ENCODE data around the gene B3GNT4. TPM values are rescaled to one million over a fixed set of nuclear protein-coding genes. Genes with fewer than 3 reads are reported as not detected.
"Not testable (repeated sequence)": the region's sequence is repeated elsewhere in the genome, so short reads cannot be mapped to it uniquely, and the experiment has no call there.

B3GNT4 gene
- total RNA-seq, 1 donor from 2014 or later: not detected

DNA sequence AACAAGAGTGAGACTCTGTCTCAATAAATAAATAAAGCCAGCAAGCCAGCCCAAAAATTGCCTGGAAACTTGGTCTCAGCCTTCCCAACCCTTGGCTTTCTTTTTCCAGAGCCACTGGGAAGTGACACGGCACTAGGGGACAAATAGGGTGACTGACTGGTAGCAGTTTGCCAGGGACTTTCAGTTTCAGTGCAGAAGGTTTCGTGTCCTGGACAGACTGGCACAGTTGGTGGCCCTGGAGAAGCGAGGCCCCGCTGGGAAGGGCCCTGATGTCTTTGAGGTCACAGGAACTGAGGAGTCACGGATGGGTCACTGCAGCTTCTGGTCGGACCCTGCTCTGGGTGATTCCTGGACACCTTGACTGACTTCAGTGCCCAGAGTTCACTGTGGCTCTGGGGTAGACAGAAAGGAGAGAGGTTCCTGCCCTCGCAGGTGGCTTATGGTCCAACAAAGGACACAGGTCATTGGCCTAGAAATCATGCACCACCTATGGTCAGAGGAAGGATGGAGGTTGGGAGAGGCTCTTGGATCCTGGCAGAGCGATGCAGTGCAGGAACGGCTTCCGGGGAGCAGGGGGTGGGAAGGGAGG is 17.9 kb upstream of the B3GNT4 start:
- intact Hi-C loops (cut with DNase I): no loop called here
- no peak for DNase-seq (ENCODE audit: low spot score)

DNA sequence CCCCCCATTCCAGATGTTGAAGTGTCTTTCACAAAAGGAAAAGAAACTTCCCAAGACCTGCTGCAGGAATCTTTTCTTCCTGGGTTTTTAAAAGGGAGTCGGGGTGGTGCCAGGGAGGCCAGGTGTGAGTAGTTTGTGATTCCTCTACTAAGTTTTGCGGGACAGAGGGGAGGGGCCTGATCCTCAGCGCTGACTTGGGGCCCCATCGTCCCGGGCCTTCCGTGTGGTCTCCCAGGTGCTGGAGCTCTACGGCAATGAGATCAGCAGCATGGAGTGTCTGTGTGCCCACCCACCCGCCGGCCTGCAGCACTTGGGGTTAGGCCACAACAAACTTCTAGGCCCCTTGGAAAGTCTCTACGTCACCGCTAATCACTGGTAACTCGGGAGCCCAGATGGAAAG is 16.0 kb upstream of the B3GNT4 start:
- no peak for DNase-seq (ENCODE audit: low spot score)
- intact Hi-C loops (cut with DNase I): no loop called here

DNA sequence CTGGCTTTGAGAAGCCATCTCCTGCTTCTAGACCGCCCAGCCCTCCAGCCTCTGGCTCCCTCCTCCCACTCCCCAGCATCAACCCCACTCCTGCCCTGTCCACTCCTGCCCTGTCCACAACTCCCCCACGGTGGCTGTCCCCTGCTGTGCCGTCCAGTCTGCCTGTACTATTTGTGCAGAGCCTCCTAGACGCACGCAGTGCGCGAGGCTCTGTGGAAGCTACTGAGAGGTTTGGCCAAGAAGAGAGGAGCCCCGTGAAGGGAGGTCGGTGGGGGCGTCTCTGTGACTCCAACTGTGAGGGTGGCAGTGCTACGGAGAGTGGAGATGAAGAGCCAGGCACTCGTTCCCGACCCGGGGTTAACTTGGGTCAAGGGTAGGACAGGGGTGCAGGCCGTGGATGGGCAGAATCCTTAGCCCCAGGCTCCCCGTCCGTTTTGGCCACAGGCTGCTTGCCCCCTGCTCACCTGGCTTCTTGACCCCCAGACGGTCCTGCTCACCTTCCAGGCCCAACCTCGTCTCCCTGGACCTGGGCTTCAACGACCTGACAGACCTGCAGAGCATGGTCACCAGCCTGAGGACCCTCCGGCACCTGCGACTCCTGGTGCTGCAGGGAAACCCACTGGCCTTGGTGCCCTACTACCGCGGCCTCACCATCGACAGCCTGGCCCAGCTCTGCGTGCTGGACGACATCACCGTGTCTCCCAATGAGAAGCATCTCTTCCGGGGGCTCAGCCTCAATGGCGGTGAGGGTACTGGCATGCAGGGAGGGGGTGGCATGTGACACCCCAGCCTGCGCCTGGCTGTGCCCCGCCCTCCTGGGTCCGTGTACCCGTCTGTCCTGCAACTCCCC is 13.7 kb upstream of the B3GNT4 start:
- intact Hi-C loops (cut with DNase I): loop anchor here (5.0 kb wide), 1 partner anchor 63 kb away; no protein-coding TSS in a partner anchor
- no peak for DNase-seq (ENCODE audit: low spot score)

DNA sequence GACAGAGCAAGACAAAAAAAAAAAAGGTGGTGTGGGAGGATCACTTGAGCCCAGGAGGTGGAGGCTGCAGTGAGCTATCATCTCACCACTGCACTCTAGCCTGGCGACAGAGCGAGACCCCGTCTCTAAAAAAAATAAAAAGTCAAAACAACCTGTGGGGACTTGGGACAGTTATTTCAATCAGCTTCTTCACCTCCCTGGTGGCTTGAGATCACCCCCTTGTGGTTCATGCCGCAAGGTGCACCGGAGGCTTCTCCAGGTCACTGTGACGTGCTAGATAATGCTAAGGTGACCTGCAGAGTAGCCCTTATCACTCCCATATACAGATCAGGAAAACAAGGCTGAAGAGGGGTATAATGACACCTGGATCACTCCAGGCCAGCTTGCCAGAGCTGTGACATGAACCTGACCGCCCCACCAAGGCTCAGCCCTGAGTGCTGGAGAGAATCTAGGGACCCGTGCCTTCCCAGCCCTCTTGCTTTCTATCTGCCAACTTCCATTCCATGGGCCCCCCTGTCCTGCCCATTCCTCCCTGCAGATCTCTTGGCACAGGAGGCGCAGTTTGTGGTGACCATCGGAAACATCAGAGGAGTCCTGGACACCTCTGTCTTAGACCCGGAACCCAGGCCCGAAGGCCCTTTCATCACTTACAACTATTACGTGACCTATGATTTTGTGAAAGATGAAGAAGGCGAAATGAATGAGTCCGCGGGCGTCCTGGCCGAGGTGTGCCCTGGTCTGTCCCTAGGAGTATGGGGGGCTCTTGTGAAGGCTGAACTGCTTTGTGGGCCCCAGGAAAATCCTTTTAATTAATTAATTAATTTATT is 12.5 kb upstream of the B3GNT4 start:
- intact Hi-C loops (cut with DNase I): loop anchor here (5.0 kb wide), 1 partner anchor 64 kb away; no protein-coding TSS in a partner anchor
- DNase-seq (ENCODE audit: low spot score): peak; percentile 22

DNA sequence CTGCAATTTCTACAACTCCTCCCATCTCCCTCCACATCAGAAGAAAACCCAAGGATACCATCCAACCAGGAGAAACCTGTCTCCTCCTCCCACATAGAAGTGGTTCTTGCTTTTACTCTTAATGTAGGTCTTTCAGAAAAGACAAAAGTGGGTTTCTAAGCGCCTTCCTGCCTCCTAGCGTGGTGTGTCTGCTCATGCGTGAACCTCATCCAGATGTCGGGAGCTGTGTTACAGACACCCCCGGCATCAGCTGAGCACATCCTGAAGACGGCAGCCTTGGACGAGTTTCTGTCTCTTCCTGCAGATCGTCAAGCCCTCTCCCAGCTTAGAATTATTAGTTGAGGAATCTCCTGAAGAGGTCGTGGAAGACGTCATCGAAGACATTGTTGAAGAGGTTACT is 11.1 kb upstream of the B3GNT4 start:
- intact Hi-C loops (cut with DNase I): loop anchor here (5.0 kb wide), 1 partner anchor 65 kb away; no protein-coding TSS in a partner anchor

DNA sequence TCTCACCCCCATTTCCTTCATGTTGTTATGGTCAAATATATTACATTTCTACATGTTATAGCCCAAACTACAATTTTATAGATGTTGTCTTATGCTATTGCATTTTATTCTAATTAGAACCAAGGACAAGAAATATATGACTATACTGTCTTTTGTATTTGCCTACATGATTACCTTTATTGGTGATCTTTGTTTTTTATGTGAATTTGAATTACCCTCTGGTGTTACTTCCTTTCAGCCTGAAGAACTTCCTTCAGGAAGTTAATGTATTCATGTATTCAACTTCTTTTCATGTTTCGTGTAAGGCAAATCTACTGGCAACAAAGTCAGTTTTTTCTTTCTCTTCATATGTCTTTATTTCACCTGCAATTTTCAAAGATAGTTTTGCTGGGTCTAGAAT is 8.7 kb upstream of the B3GNT4 start:
- intact Hi-C loops (cut with DNase I): loop anchor here (5.0 kb wide), 1 partner anchor 68 kb away; no protein-coding TSS in a partner anchor

More for the DNA sequence above, 11.1 kb upstream of the B3GNT4 start:
- DNase-seq (ENCODE audit: low spot score): peak; percentile 12

DNA sequence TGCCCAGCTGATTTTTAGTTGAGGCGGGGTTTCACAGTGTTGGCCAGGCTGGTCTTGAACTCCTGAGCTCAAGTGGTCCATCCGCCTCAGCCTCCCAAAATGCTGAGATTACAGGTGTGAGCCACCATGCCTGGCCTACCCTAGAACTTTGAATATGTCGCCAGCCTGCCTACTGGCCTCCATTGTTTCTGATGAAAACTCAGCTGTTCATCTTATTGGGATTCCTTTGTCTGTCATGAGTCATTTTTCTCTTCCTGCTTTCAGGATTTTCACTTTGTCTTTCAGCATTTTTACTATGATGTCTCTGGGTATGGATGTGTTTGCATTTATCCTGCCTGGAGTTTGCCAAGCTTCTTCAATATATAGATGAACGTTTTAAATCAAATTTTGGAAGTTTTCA is 8.1 kb upstream of the B3GNT4 start:
- no peak for DNase-seq (ENCODE audit: low spot score)
- intact Hi-C loops (cut with DNase I): no loop called here

More for the DNA sequence above, 8.7 kb upstream of the B3GNT4 start:
- DNase-seq (ENCODE audit: low spot score): no peak

DNA sequence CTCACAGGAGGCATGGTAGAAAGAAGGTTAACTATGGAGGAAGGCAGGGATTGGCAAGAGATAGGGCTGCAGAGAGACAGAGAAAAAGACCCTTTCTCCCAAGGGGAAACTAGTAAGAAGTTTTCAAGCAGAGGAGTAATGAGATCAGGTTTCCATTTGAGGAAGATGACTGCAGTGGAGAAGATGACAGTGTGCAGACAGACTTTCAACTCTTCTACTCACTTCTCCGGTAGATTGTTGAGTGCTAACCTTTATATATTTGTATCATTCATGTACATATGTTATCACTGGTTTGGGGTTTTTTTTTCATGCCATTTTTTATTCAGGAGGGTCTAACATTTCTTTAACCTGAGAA is 5.9 kb upstream of the B3GNT4 start:
- DNase-seq (ENCODE audit: low spot score): no peak
- intact Hi-C loops (cut with DNase I): no loop called here

DNA sequence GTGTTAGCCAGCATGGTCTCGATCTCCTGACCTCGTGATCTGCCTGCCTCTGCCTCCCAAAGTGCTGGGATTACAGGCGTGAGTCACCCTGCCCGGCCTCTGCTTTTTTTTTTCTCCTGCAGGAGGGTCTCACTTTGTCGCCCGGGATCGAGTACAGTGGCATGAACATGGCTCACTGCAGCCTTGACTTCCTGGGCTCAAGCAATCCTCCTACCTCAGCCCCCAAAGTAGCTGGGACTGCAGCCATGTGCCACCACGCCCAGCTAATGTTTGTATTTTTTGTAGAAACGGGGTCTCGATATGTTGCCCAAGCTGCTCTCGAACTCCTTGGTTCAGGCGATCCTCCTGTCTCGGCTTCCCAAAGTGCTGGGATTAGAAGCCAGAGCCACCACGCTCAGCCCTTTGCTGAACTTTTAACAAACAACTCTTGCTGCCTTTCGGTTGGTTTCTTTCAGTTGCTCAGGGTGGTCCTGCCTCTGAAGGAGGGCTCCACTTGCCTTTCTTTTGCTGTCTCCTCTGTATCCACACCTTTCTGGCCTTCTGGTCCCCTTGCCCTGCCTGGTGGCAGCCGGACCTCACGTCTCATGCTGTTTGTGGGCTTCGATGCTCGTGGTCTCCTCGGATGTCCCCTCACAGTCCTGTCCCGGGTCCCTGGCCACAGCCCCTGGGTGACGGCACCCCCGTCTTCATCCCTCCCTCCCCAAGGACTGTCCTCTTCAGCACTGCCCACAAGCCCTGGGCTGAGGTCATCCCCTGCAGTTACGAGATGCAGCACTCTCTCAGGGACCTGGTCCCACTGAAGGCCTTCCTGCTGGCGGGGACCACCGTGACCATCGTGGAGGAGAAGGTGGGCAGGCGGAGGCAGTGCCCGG is 3.8 kb upstream of the B3GNT4 start:
- intact Hi-C loops (cut with DNase I): no loop called here
- peak; percentile 73 for DNase-seq (ENCODE audit: low spot score)

DNA sequence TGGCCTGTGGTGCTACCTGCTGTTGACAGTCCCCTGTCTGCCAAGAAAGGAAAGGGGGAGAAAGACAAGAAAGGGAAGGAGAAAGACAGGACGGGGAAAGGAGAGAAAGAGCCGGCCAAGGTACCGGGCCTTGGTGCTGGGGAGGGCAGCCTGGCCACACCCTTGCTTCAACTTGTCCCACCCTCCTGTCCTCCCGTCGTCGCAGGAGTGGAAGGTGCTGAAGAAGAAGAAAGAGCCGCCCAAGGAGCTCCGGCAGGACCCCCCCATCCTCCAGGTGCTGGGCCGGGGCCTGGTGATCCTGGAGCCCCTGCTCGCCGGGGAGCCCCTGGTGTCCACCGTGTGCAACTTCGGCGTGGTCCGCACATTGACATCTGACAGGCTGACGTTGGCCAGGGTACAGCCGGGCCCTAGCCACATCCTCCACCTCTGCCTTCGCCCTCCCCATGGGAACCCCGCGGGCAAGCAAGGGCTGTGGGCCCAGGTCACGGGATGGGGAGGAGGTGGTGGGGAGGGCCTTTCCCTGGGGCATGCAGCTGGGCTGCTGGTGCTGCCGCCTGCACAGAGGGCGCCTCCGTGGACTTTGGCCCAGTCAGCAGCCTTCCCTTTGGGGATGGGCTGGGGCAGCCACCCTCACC is 2.9 kb upstream of the B3GNT4 start:
- peak; percentile 56 for DNase-seq (ENCODE audit: low spot score)
- intact Hi-C loops (cut with DNase I): no loop called here

DNA sequence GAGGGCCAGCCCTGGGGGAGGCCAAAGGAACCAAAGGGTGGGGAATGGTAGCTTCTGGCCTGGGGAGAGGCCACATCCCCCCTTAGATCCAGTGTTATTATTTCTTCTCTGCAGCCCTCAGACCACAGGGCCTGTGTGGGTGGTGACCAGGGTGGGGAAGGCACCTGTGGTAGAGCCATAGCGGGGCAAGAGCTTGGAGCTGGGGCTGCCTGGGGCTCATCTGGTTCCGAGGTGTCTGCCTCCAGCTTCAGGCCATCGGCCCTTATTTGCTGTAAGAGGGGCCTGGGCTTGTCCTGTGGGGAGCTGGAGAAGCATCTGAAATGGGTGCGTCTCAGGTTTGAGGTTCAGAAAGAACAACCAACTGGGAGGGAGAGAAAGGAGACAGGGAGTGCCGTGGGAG is 2.1 kb upstream of the B3GNT4 start:
- intact Hi-C loops (cut with DNase I): no loop called here
- peak; percentile 31 for DNase-seq (ENCODE audit: low spot score)

DNA sequence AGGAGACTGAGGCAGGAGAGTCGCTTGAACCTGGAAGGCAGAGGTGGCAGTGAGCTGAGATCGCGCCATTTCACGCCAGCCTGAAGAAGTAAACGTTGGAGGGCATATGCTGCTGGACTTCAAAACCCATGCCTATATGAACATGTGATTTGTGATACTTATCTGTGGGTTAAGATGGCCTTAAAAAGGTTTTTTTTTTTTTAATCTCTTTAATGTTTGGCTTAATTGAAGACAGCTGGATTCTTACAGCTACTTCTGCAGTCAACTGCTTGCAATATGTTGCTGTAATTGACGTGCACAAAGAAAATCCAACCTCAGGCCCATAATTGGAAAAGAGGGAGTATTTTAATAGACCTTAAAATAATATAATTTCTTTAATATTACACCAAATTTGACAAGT is 1.5 kb upstream of the B3GNT4 start:
- intact Hi-C loops (cut with DNase I): no loop called here
- peak; percentile 20 for DNase-seq (ENCODE audit: low spot score)

DNA sequence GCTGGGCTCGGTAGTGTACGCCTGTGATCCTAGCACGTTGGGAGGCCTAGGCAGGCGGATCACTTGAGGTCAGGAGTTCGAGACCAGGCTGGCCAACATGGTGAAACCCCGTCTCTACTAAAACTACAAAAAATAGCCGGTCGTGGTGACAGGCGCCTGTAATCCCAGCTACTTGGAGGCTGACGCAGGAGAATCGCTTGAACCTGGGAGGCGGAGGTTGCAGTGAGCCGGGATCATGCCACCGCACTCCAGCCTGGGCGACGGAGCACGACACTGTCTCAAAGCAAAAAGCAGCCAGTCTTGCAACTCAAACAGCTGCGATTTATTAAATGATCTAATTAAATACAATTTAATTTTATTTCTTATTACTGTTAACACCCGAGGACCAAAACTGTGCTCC is 698 bp upstream of the B3GNT4 start:
- DNase-seq (ENCODE audit: low spot score); intact Hi-C loops (cut with DNase I): not testable (repeated sequence)

DNA sequence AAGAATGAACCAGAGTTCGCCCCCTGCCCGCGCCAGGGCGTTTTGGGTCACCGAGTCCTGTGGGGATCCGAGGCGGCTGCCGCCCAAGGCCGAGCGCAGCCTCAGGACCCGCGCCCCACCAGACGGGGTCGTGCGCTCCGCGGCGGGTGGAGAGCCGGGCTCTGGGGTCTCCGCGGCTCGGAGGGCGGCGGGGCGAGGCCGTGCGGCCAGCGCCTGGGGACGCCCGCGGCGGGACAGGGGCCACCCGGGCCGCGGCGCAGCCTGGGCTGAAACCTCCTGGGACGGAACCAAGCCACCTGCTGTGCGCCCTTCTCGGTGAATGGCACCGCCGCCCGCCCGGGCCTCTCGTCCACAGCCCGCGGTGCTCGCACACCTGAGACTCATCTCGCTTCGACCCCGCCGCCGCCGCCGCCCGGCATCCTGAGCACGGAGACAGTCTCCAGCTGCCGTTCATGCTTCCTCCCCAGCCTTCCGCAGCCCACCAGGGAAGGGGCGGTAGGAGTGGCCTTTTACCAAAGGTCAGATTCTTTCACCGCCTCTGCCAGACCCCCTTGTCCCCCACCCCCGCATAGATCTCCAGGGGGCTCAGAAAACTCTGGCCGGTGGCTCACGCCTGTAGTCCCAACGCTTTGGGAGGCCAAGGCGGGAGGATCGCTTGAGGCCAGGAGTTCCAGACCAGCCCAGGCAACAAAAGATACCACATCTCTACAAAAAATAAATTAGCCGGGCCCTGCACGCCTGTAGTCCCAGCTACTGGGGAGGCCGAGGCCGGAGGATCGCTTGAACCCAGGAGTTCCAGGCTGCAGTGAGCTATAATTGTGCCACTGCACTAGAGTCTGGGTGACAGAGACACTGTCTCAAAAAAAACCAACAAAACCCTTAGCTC is 901 bp downstream of the B3GNT4 start:
- DNase-seq (ENCODE audit: low spot score): no peak
- intact Hi-C loops (cut with DNase I): no loop called here

DNA sequence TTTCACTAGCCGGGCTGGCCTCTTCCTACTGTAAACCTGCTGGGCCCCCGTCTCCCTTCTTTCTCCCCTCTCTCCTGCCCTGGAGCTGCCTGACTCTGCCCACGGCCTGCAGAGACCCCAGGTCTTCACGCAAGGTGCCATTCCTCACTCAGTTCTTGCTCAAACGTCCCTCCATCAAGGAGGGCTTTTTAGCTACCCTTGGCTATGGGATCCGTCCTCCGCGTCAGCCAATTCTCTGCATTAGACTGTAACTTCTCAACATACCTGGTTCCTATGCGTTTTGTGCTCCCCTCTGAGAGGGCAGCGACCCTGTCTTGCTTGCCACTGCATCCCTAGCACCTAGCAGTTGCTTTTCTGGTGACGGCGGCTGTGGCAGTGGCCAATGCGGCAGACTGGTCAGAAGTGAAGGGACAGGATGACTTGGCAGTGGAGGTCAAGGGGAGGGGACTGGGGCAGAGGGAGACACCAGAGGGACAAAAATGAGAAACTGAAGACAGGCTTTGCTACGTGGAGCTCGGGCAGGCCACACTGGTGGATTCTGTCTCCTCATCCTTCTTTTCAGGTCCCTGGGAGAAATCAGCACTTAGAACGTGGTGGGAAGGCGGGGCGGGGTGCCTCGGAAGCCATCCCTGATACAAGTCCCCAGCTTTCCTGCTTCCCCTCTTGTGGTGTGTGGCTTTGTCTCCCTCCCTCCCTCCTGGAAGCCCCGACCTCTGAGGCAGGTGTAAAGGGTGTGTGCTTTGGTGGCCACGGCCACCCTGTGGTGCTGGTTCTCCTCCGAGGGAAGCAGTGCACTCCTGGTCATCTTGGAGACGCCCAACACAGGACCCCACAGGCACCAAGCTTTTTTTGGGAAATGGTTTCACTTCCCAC is 1.8 kb downstream of the B3GNT4 start:
- DNase-seq (ENCODE audit: low spot score): no peak
- intact Hi-C loops (cut with DNase I): no loop called here

DNA sequence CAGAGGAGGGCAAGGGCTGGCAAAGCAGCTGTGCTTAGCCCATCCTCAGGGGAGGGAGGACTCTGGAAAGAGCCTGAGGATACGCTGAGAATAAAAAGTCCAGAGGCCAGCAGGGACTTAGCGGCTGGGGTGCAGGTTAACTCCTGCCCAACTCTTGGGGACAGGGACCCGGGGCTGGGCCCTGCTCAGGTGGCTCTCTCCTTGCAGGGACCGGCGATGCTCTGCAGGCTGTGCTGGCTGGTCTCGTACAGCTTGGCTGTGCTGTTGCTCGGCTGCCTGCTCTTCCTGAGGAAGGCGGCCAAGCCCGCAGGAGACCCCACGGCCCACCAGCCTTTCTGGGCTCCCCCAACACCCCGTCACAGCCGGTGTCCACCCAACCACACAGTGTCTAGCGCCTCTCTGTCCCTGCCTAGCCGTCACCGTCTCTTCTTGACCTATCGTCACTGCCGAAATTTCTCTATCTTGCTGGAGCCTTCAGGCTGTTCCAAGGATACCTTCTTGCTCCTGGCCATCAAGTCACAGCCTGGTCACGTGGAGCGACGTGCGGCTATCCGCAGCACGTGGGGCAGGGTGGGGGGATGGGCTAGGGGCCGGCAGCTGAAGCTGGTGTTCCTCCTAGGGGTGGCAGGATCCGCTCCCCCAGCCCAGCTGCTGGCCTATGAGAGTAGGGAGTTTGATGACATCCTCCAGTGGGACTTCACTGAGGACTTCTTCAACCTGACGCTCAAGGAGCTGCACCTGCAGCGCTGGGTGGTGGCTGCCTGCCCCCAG is 2.8 kb downstream of the B3GNT4 start:
- intact Hi-C loops (cut with DNase I): no loop called here
- no peak for DNase-seq (ENCODE audit: low spot score)
